Mucosa of descending colon (tissue), 3 donors: ENCODE results near the gene PAWR. TPM values are rescaled to one million over a fixed set of nuclear protein-coding genes. Genes with fewer than 3 reads are reported as not detected.
"Not testable (repeated sequence)": the region's sequence is repeated elsewhere in the genome, so short reads cannot be mapped to it uniquely, and the experiment has no call there.

Experiments used
- ATAC-seq: fragments of 200-7000 bp; cut with Tn5 transposase; one replicate; pipeline ENCODE4 v1.9.1; 2020; ENCODE audit warnings: mild to moderate bottlenecking, moderate library complexity
- DNase-seq, 3 donors: peaks; one replicate each; pipeline ENCODE4 v3.0.0-alpha.2; 2020
- H3K36me3 ChIP-seq: fragments of 200-600 bp; one replicate; pipeline ENCODE4 v1.8.0; 2021; ENCODE audit warnings: low read depth, mild to moderate bottlenecking
- H3K4me1 ChIP-seq: fragments of 200-600 bp; one replicate; pipeline ENCODE4 v1.8.0; 2021; ENCODE audit warnings: low read depth, mild to moderate bottlenecking
- H3K4me3 ChIP-seq: fragments of 200-600 bp; one replicate; pipeline ENCODE4 v1.8.0; 2021; ENCODE audit warnings: mild to moderate bottlenecking
- H3K9me3 ChIP-seq: fragments of 200-600 bp; one replicate; pipeline ENCODE4 v1.8.0; 2021; ENCODE audit warnings: mild to moderate bottlenecking
- CTCF ChIP-seq: fragments of 200-600 bp; IDR thresholded peaks from one replicate; pipeline ENCODE4 v1.8.0; 2022; ENCODE audit warnings: antibody characterized with exemption, mild to moderate bottlenecking
- intact Hi-C, 2 donors: fragments of 100-400 bp; cut with DNase I in 1 of 2; cut with micrococcal nuclease in 1 of 2; formaldehyde crosslinking; loops; one replicate each; pipeline versions ENCODE4 v1.11.0 to v1.11.1; 2022; cut with DNase I, micrococcal nuclease
- total RNA-seq, 3 donors: library from RNA; stranded (reverse); fragmentation: NEBNext Ultra II Directional in 2 of 3; extraction: Animal tissue kit (Norgen Biotek cat#: 25700) in 2 of 3; gene quantifications; one replicate each; pipeline versions ENCODE4 v1.2.1 to v1.2.4, GENCODE V29; 2021 to 2023
- donor health status: DM: no; HTN: no; CAD: no; lungs with moderate emphysema.
- donor health status: DM: no; HTN: no; CAD: no.
- donor health status: DM: no; HTN: yes; CAD: no.

The PAWR gene
- total RNA-seq, 3 donors from 2014 or later: 93.0 to 170 (median 126) TPM

GRCh38 chr12:79566452-79567174 is 124.2 kb downstream of the PAWR start:
- H3K4me3 ChIP-seq: no peak overlapping the region
- no peak for TF ChIP-seq CTCF
- H3K4me1 ChIP-seq: peaks cover 27% of the 10 kb centered on the region
- DNase-seq: no peak
- H3K9me3 ChIP-seq: no peaks in the 10 kb centered on the region
- intact Hi-C loops: no loop called here
- peak; percentile 80 for ATAC-seq
- no peaks in the 10 kb centered on the region for H3K36me3 ChIP-seq

GRCh38 chr12:79564727-79565350 is 125.9 kb downstream of the PAWR start:
- H3K36me3 ChIP-seq, DNase-seq, intact Hi-C loops, H3K9me3 ChIP-seq, ATAC-seq, H3K4me3 ChIP-seq: not testable (repeated sequence)
- peaks cover 31% of the 10 kb centered on the region for H3K4me1 ChIP-seq

GRCh38 chr12:79563021-79563740 is 127.6 kb downstream of the PAWR start:
- no peak overlapping the region for H3K4me3 ChIP-seq
- ATAC-seq (peak; percentile 91), DNase-seq (no peak)
- no peaks in the 10 kb centered on the region for H3K9me3 ChIP-seq
- H3K36me3 ChIP-seq: no peaks in the 10 kb centered on the region
- intact Hi-C loops: no loop called here
- TF ChIP-seq CTCF: no peak
- H3K4me1 ChIP-seq: peaks cover 36% of the 10 kb centered on the region

GRCh38 chr12:79561401-79562132 is 129.2 kb downstream of the PAWR start:
- ATAC-seq (no peak), DNase-seq (no peak)
- Histone ChIP-seq H3K9me3 (no peaks in the 10 kb centered on the region), H3K4me1 (peaks cover 28% of the 10 kb centered on the region), H3K4me3 (no peak overlapping the region), H3K36me3 (no peaks in the 10 kb centered on the region)
- intact Hi-C loops: no loop called here
- no peak for TF ChIP-seq CTCF

- peaks cover 20% of the 10 kb centered on the region for H3K4me1 ChIP-seq
- no peak for DNase-seq
- H3K36me3 ChIP-seq: no peaks in the 10 kb centered on the region
- intact Hi-C loops: no loop called here
- H3K9me3 ChIP-seq: no peaks in the 10 kb centered on the region
- no peak for TF ChIP-seq CTCF
- no peak for ATAC-seq
- H3K4me3 ChIP-seq: no peak overlapping the region
Observed at GRCh38 chr12:79560225-79560889, 130.4 kb downstream of the PAWR start.
